Epidermal melanocyte (primary cell): ENCODE data around the gene GAGE12D.
"Not testable (repeated sequence)": the region's sequence is repeated elsewhere in the genome, so short reads cannot be mapped to it uniquely, and the experiment has no call there.

Source experiments
- DNase-seq: peaks from one replicate; pipeline ENCODE4 v3.0.0; 2011; ENCODE audit warnings: low spot score; ENCODE audit not compliant: insufficient read length

Gene GAGE12D

GRCh38 chrX:49541433-49541832 lies at the start of gene GAGE12D:
Gene GAGE12D (plus strand): TSS chrX:49541733. CDS start chrX:49542888, 1,155 bp downstream.
- not testable (repeated sequence) for DNase-seq

GRCh38 chrX:49531877-49532276 lies 9.7 kb upstream of the GAGE12D start, which contains the start of gene GAGE12C:
Gene GAGE12C (plus strand): TSS chrX:49532177. CDS start chrX:49533332, 1,155 bp downstream.
- not testable (repeated sequence) for DNase-seq

GRCh38 chrX:49550989-49551388 lies 9.5 kb downstream of the GAGE12D start, which contains the start of gene GAGE12E:
Gene GAGE12E (plus strand): TSS chrX:49551289. CDS start chrX:49552444, 1,155 bp downstream.
- DNase-seq, result not testable (repeated sequence)

GRCh38 chrX:49560542-49560941 lies 19.0 kb downstream of the GAGE12D start, which contains the start of gene GAGE12F:
Gene GAGE12F (plus strand): TSS chrX:49560842. CDS start chrX:49561997, 1,155 bp downstream.
- not testable (repeated sequence) for DNase-seq

GRCh38 chrX:49568728-49569127 lies 27.2 kb downstream of the GAGE12D start:
- not testable (repeated sequence) for DNase-seq

- DNase-seq, result not testable (repeated sequence)
These were observed 27.6 kb downstream of the GAGE12D start for GRCh38 chrX:49569152-49569551.

GRCh38 chrX:49570100-49570499 lies 28.6 kb downstream of the GAGE12D start, which contains the start of gene GAGE12G:
Gene GAGE12G (plus strand): TSS chrX:49570400. CDS start chrX:49571555, 1,155 bp downstream.
- not testable (repeated sequence) for DNase-seq

- not testable (repeated sequence) for DNase-seq
These were observed 38.1 kb downstream of the GAGE12D start, which contains the start of gene GAGE12H for GRCh38 chrX:49579649-49580048. Gene GAGE12H (plus strand): TSS chrX:49579949. CDS start chrX:49581104, 1,155 bp downstream.

- DNase-seq, result not testable (repeated sequence)
These were observed 47.7 kb downstream of the GAGE12D start, which contains the start of gene GAGE2A for GRCh38 chrX:49589196-49589595. Gene GAGE2A (plus strand): TSS chrX:49589496. CDS start chrX:49590651, 1,155 bp downstream.

GRCh38 chrX:49589769-49590478 lies 48.4 kb downstream of the GAGE12D start:
- not testable (repeated sequence) for DNase-seq

GRCh38 chrX:49590488-49590887 lies 49.0 kb downstream of the GAGE12D start:
- DNase-seq, result not testable (repeated sequence)
